ENCODE data around the gene FES.
"Not testable (repeated sequence)": the region's sequence is repeated elsewhere in the genome, so short reads cannot be mapped to it uniquely, and the experiment has no call there.

The FES gene

DNA sequence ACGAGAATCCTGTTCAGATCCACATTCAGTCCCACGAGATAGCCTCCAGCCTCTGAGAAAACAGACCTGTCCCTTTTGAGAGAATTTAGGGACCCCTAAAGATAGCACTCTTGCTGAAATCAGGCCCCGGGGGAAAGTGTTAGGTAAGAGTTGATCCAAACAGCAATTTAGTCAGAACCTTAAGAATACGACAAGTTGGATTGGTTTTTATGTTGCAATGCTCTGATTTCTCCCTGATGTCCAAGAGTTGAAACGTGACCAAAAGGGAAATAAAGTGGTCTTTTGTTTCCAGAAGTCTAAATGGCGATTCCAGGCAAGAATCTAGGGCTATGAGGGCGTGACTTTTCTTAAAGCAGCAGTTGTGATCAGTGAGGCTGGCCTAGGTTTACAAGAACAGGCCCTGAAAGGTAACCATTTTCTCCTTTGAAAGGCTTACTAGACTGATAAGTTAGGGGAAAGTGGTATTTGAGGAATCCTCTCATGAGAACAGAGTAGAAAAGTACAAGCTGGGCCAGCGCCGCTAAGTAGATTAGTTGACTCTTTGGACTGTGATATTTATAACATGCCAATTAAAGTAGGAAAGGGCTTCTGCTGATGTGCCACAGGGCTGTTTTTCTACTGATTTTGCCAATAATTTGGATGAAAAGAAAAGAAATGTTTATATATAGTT, 23.7 kb downstream of the FES start:
- no peak for DNase-seq (ENCODE audit: low read depth)
- TF ChIP-seq, protein P1, sequence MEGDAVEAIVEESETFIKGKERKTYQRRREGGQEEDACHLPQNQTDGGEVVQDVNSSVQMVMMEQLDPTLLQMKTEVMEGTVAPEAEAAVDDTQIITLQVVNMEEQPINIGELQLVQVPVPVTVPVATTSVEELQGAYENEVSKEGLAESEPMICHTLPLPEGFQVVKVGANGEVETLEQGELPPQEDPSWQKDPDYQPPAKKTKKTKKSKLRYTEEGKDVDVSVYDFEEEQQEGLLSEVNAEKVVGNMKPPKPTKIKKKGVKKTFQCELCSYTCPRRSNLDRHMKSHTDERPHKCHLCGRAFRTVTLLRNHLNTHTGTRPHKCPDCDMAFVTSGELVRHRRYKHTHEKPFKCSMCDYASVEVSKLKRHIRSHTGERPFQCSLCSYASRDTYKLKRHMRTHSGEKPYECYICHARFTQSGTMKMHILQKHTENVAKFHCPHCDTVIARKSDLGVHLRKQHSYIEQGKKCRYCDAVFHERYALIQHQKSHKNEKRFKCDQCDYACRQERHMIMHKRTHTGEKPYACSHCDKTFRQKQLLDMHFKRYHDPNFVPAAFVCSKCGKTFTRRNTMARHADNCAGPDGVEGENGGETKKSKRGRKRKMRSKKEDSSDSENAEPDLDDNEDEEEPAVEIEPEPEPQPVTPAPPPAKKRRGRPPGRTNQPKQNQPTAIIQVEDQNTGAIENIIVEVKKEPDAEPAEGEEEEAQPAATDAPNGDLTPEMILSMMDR (IDR thresholded peaks at IDR 0.05; ENCODE audit: low read depth, low read length, missing control alignments): no peak
- in situ Hi-C loops (cut with HindIII; ENCODE audit: low sequenced_read_pairs): no loop called here
- H3K4me3 ChIP-seq (ENCODE audit: low read depth, low read length): no peak overlapping the region

DNA sequence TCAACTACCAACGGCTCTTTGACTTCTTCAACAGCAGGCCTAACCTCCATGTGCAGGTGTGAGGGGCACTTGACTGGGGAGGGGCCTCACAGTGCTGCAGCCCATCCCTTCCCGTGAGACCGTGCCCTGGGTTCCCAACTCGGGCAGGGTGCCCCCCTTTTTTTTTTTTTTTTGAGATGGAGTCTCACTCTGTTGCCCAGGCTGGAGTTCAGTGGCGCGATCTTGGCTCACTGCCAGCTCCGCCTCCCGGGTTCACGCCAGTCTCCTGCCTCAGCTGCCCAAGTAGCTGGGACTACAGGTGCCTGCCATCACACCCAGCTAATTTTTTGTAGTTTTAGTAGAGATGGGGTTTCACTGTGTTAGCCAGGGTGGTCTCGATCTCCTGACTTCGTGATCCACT, 25.1 kb downstream of the FES start:
- H3K4me3 ChIP-seq (ENCODE audit: low read depth, low read length); DNase-seq (ENCODE audit: low read depth); in situ Hi-C loops (cut with HindIII; ENCODE audit: low sequenced_read_pairs): not testable (repeated sequence)

DNA sequence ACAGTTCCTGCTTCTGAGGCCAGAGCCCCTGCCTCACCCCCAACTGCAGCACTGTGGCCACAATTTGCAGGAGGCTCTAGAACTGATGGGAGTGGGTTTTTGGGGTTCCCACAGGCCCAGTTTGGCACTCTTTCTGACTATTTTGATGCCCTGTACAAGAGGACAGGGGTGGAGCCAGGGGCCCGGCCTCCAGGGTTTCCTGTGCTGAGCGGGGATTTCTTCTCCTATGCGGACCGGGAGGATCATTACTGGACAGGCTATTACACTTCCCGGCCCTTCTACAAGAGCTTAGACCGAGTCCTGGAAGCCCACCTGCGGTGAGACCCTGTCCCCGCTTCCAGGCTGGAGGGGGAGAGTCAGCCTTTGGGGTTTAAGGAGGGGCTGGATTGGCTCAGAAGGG, 25.7 kb downstream of the FES start:
- no peak for DNase-seq (ENCODE audit: low read depth)
- H3K4me3 ChIP-seq (ENCODE audit: low read depth, low read length): no peak overlapping the region
- in situ Hi-C loops (cut with HindIII; ENCODE audit: low sequenced_read_pairs): no loop called here
- TF ChIP-seq, protein P1 (IDR thresholded peaks at IDR 0.05; ENCODE audit: low read depth, low read length, missing control alignments): no peak

DNA sequence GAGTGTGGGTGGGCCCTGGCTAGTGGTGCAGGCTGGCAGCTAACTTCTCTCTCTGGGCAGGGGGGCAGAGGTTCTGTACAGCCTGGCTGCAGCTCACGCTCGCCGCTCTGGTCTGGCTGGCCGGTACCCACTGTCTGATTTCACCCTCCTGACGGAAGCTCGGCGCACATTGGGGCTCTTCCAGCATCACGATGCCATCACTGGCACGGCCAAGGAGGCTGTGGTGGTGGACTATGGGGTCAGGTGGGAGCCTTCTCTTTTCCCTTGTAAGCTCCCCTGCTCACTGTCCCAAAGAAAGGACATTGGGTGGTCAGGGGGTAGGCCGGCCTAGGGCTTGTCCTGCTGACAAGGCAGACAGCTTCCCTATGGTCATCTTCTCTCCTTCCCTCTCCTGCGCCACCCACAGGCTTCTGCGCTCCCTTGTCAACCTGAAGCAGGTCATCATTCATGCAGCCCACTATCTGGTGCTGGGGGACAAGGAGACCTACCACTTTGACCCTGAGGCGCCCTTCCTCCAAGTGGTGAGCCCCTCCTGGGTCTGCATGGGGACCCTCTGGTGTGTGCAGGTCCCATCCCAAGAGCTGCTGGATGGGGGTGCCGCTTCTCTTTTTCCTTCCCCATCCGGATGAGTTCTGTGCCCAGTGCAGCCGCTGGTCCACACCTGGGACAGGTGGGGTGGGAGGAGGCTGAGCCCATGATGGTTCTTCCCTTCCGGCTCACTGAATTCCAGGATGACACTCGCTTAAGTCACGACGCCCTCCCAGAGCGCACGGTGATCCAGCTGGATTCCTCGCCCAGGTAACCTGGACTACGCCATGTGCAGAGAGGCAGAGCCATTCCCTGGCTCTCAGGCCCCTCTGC, 26.4 kb downstream of the FES start:
- no peak for DNase-seq (ENCODE audit: low read depth)
- in situ Hi-C loops (cut with HindIII; ENCODE audit: low sequenced_read_pairs): no loop called here
- TF ChIP-seq, protein P1 (IDR thresholded peaks at IDR 0.05; ENCODE audit: low read depth, low read length, missing control alignments): no peak
- H3K4me3 ChIP-seq (ENCODE audit: low read depth, low read length): no peak overlapping the region

DNA sequence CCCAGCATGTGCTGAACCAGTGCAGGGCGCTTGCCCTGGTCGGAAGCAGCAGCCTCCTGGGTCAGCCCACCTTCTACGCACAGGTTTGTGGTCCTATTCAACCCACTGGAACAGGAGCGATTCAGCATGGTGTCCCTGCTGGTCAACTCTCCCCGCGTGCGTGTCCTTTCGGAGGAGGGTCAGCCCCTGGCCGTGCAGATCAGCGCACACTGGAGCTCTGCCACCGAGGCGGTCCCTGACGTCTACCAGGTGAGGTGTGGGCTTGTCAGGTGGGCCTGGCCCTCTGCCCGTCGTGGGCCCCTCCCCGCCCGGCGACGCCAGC, 27.0 kb downstream of the FES start:
- DNase-seq (ENCODE audit: low read depth): no peak
- TF ChIP-seq, protein P1 (IDR thresholded peaks at IDR 0.05; ENCODE audit: low read depth, low read length, missing control alignments): no peak
- in situ Hi-C loops (cut with HindIII; ENCODE audit: low sequenced_read_pairs): no loop called here
- no peak overlapping the region for H3K4me3 ChIP-seq (ENCODE audit: low read depth, low read length)

DNA sequence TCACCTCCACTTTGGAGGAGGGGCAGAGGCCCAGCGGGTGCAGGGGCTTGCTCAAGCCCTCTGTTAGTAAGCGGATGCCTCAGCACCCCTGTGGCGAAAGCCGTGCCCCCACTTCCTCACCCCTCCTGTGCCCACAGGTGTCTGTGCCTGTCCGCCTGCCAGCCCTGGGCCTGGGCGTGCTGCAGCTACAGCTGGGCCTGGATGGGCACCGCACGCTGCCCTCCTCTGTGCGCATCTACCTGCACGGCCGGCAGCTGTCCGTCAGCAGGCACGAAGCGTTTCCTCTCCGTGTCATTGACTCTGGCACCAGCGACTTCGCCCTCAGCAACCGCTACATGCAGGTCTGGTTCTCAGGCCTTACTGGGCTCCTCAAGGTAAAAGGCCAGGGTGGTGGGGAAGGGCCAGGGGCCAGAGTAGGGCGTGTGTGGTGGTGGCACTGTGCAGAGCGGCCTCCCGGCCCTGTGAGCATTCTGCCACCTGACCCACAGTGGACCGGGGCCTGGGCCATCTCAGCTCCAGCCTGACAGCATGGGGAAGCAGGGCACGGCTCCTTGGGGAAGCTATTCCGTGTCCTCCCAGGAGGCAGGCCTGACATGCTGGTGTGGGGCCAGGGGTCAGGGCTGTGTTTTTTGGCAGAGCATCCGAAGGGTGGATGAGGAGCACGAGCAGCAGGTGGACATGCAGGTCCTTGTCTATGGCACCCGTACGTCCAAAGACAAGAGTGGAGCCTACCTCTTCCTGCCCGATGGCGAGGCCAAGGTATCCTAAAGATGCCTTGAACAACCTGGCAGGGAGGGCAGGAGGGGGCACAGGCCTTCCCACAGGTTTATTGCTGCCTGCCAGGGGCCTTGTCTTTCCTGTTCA, 27.8 kb downstream of the FES start:
- no peak for DNase-seq (ENCODE audit: low read depth)
- in situ Hi-C loops (cut with HindIII; ENCODE audit: low sequenced_read_pairs): no loop called here
- H3K4me3 ChIP-seq (ENCODE audit: low read depth, low read length): no peak overlapping the region
- TF ChIP-seq, protein P1 (IDR thresholded peaks at IDR 0.05; ENCODE audit: low read depth, low read length, missing control alignments): no peak
